Measurements from ENCODE around the gene DHX30. TPM values are rescaled to one million over a fixed set of nuclear protein-coding genes. Genes with fewer than 3 reads are reported as not detected.
"Not testable (repeated sequence)": the region's sequence is repeated elsewhere in the genome, so short reads cannot be mapped to it uniquely, and the experiment has no call there.

The DHX30 gene
- total RNA-seq, 1 donor from 2014 or later: 68.7 TPM

- peaks cover 4% of the 10 kb centered on the region for H3K27me3 Mint-ChIP-seq (ENCODE audit: unreplicated experiment)
- no peak overlapping the region for H3K4me3 Mint-ChIP-seq (ENCODE audit: unreplicated experiment)
- peaks cover 20% of the 10 kb centered on the region for H3K4me1 Mint-ChIP-seq (ENCODE audit: unreplicated experiment)
- H3K36me3 Mint-ChIP-seq (ENCODE audit: low read depth, unreplicated experiment): peaks cover 3% of the 10 kb centered on the region
- H3K27ac Mint-ChIP-seq (ENCODE audit: unreplicated experiment): no peak overlapping the region
- no peaks in the 10 kb centered on the region for H3K9me3 Mint-ChIP-seq (ENCODE audit: unreplicated experiment)
- TF ChIP-seq, protein P1, sequence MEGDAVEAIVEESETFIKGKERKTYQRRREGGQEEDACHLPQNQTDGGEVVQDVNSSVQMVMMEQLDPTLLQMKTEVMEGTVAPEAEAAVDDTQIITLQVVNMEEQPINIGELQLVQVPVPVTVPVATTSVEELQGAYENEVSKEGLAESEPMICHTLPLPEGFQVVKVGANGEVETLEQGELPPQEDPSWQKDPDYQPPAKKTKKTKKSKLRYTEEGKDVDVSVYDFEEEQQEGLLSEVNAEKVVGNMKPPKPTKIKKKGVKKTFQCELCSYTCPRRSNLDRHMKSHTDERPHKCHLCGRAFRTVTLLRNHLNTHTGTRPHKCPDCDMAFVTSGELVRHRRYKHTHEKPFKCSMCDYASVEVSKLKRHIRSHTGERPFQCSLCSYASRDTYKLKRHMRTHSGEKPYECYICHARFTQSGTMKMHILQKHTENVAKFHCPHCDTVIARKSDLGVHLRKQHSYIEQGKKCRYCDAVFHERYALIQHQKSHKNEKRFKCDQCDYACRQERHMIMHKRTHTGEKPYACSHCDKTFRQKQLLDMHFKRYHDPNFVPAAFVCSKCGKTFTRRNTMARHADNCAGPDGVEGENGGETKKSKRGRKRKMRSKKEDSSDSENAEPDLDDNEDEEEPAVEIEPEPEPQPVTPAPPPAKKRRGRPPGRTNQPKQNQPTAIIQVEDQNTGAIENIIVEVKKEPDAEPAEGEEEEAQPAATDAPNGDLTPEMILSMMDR (IDR thresholded peaks at IDR 0.05; ENCODE audit: unreplicated experiment): peak; percentile 43
- DNase-seq (ENCODE audit: low spot score): no peak
Measured at GRCh38 chr3:47882338-47882737, 79.4 kb downstream of the DHX30 start.

DNA sequence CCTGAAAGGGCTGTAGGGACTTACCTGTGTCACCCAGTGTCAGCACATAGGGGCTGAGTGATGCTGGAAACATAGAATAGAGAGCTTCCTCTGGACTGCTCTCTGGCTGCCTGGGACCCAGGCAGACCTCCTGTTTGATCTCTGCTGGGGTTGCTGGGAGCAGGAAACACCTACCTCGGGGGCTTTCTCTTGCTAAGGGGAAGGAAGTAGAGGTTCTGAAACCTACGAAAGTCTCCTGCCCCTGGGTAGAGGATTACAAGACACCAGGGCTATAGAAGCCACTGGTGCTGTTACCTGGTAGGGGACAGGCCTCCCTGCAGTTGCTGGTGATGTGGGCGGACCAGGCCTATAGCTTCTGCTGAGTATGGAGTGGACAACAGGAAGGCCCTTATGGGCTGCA is 81.7 kb downstream of the DHX30 start:
- Mint-ChIP-seq H3K27me3 (ENCODE audit: unreplicated experiment) (peaks cover 6% of the 10 kb centered on the region), H3K27ac (ENCODE audit: unreplicated experiment) (peak overlapping the region; percentile 30), H3K36me3 (ENCODE audit: low read depth, unreplicated experiment) (peaks cover 11% of the 10 kb centered on the region), H3K4me1 (ENCODE audit: unreplicated experiment) (peaks cover 27% of the 10 kb centered on the region), H3K9me3 (ENCODE audit: unreplicated experiment) (no peaks in the 10 kb centered on the region), H3K4me3 (ENCODE audit: unreplicated experiment) (no peak overlapping the region)
- no peak for DNase-seq (ENCODE audit: low spot score)
- TF ChIP-seq, protein P1 (IDR thresholded peaks at IDR 0.05; ENCODE audit: unreplicated experiment): no peak

GRCh38 chr3:47885168-47885567 is 82.2 kb downstream of the DHX30 start:
- Mint-ChIP-seq H3K27me3 (ENCODE audit: unreplicated experiment) (peaks cover 6% of the 10 kb centered on the region), H3K36me3 (ENCODE audit: low read depth, unreplicated experiment) (peaks cover 11% of the 10 kb centered on the region), H3K27ac (ENCODE audit: unreplicated experiment) (no peak overlapping the region), H3K4me1 (ENCODE audit: unreplicated experiment) (peaks cover 30% of the 10 kb centered on the region), H3K4me3 (ENCODE audit: unreplicated experiment) (no peak overlapping the region), H3K9me3 (ENCODE audit: unreplicated experiment) (no peaks in the 10 kb centered on the region)
- TF ChIP-seq, protein P1 (IDR thresholded peaks at IDR 0.05; ENCODE audit: unreplicated experiment): no peak
- DNase-seq (ENCODE audit: low spot score): no peak

- Mint-ChIP-seq H3K27ac (ENCODE audit: unreplicated experiment) (peak overlapping the region; percentile 79), H3K4me1 (ENCODE audit: unreplicated experiment) (peaks cover 57% of the 10 kb centered on the region)
- not testable (repeated sequence) for H3K4me3 Mint-ChIP-seq (ENCODE audit: unreplicated experiment)
Measured at GRCh38 chr3:47887991-47888390, 85.1 kb downstream of the DHX30 start.

GRCh38 chr3:47888986-47889757 is 86.2 kb downstream of the DHX30 start:
- TF ChIP-seq, protein P1 (IDR thresholded peaks at IDR 0.05; ENCODE audit: unreplicated experiment): no peak
- H3K4me3 Mint-ChIP-seq (ENCODE audit: unreplicated experiment): peak overlapping the region; percentile 8
- H3K9me3 Mint-ChIP-seq (ENCODE audit: unreplicated experiment): no peaks in the 10 kb centered on the region
- peaks cover 16% of the 10 kb centered on the region for H3K27me3 Mint-ChIP-seq (ENCODE audit: unreplicated experiment)
- peaks cover 61% of the 10 kb centered on the region for H3K4me1 Mint-ChIP-seq (ENCODE audit: unreplicated experiment)
- peaks cover 18% of the 10 kb centered on the region for H3K36me3 Mint-ChIP-seq (ENCODE audit: low read depth, unreplicated experiment)
- DNase-seq (ENCODE audit: low spot score): no peak
- H3K27ac Mint-ChIP-seq (ENCODE audit: unreplicated experiment): peak overlapping the region; percentile 91

More at GRCh38 chr3:47887991-47888390, 85.1 kb downstream of the DHX30 start:
- H3K36me3 Mint-ChIP-seq (ENCODE audit: low read depth, unreplicated experiment): peaks cover 18% of the 10 kb centered on the region
- H3K9me3 Mint-ChIP-seq (ENCODE audit: unreplicated experiment); DNase-seq (ENCODE audit: low spot score): not testable (repeated sequence)
- H3K27me3 Mint-ChIP-seq (ENCODE audit: unreplicated experiment): peaks cover 16% of the 10 kb centered on the region

Measured in endothelial cell (in vitro differentiated cells).